Measurements from ENCODE around the gene UQCC3. TPM values are rescaled to one million over a fixed set of nuclear protein-coding genes. Genes with fewer than 3 reads are reported as not detected.
A peak's percentile ranks its signal among the peaks of the same experiment; 100 is the strongest.
"Not testable (repeated sequence)": the region's sequence is repeated elsewhere in the genome, so short reads cannot be mapped to it uniquely, and the experiment has no call there.

The UQCC3 gene
- total RNA-seq, 1 donor from 2014 or later = 8.6 TPM

DNA sequence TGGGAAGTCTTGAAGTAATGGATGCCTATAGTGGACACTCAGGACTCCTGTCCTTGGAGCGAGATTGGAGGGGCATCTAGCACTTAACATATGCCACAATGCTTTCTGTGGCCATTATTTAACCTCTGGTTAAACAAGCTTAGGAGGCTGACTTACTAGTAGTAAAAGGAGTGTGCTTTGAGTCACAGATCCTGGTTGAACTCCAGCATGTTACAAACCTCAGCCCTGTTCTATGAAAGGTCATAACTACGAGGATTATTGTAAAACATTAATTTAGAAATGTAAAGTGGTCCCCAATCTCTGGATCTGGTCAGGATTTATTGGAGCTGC is 1.7 kb downstream of the UQCC3 start:
- DNase-seq = no peak
- H3K36me3 Mint-ChIP-seq (ENCODE audit: low read depth) = peaks cover 59% of the 10 kb centered on the region
- H3K27ac Mint-ChIP-seq = peak overlapping the region; percentile 92
- peaks cover 42% of the 10 kb centered on the region for H3K4me1 Mint-ChIP-seq
- no peaks in the 10 kb centered on the region for H3K9me3 Mint-ChIP-seq
- intact Hi-C loops (cut with micrococcal nuclease) = loop anchor here (2.0 to 10.0 kb wide), 4 partner anchors 36 to 1246 kb away; partner anchors contain the start of genes CPSF7, HNRNPUL2 and TTC9C
- H3K4me3 Mint-ChIP-seq = peak overlapping the region; percentile 88
- no peaks in the 10 kb centered on the region for H3K27me3 Mint-ChIP-seq

- H3K36me3 Mint-ChIP-seq (ENCODE audit: low read depth) = peaks cover 47% of the 10 kb centered on the region
- not testable (repeated sequence) for H3K9me3 Mint-ChIP-seq, DNase-seq, H3K27ac Mint-ChIP-seq, H3K4me3 Mint-ChIP-seq, H3K27me3 Mint-ChIP-seq
- intact Hi-C loops (cut with micrococcal nuclease) = loop anchor here (10.0 kb wide), 1 partner anchor 251 kb away; no protein-coding TSS in a partner anchor
- H3K4me1 Mint-ChIP-seq = peaks cover 37% of the 10 kb centered on the region
Measured at GRCh38 chr11:62675415-62675814, 3.9 kb downstream of the UQCC3 start.

DNA sequence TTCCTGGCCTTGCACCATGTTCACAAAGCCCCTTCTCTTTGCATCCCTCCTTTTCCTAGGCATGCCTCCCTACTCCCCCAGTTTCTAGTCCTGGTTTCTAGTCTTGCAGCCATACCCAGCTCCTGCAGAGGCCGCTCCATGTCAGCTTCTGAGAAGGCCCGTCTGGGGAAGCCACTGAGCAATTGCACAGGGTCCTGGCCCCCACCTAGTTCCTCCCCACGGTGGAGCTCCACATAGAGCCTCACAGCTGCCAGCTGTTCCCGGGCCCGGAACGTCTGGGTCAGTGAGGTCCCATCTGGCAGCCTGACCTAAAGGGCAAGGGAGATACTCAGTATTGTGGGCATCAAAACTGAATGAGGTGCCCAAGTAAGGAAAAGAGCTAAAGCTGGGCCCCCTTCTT is 5.2 kb downstream of the UQCC3 start:
- H3K36me3 Mint-ChIP-seq (ENCODE audit: low read depth) = peaks cover 37% of the 10 kb centered on the region
- H3K27ac Mint-ChIP-seq = no peak overlapping the region

GRCh38 chr11:62677156-62677555 is 5.7 kb downstream of the UQCC3 start:
- H3K27me3 Mint-ChIP-seq = no peaks in the 10 kb centered on the region
- H3K9me3 Mint-ChIP-seq = no peaks in the 10 kb centered on the region
- intact Hi-C loops (cut with micrococcal nuclease) = loop anchor here (10.0 kb wide), 1 partner anchor 252 kb away; no protein-coding TSS in a partner anchor
- no peak for DNase-seq
- H3K27ac Mint-ChIP-seq = peak overlapping the region; percentile 23
- H3K4me3 Mint-ChIP-seq = peak overlapping the region; percentile 85
- H3K4me1 Mint-ChIP-seq = peaks cover 34% of the 10 kb centered on the region
- H3K36me3 Mint-ChIP-seq (ENCODE audit: low read depth) = peaks cover 34% of the 10 kb centered on the region

More for the DNA sequence above, 5.2 kb downstream of the UQCC3 start:
- H3K4me3 Mint-ChIP-seq = peak overlapping the region; percentile 85
- no peaks in the 10 kb centered on the region for H3K27me3 Mint-ChIP-seq
- H3K4me1 Mint-ChIP-seq = peaks cover 35% of the 10 kb centered on the region
- intact Hi-C loops (cut with micrococcal nuclease) = loop anchor here (10.0 kb wide), 1 partner anchor 252 kb away; no protein-coding TSS in a partner anchor
- no peak for DNase-seq
- H3K9me3 Mint-ChIP-seq = no peaks in the 10 kb centered on the region

DNA sequence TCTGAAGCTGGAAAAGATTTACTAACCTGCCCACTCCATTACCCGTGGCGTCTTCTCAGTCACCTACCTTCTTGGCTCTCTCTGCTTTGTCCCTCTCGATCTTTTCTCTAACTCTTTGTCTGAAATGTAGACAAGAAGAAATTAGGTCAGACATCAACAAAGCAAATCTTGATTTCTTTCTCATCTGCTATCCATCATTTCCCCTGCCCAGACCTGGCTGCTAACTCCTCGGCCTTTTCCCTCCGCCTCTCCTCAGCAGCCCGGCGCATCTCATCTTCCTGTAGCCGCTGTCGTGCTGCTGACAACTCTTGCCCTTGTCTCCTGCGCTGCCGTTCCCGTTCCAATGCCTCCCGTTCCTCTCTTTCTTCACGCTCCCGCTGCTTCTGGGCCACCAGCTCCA is 6.2 kb downstream of the UQCC3 start:
- H3K36me3 Mint-ChIP-seq (ENCODE audit: low read depth) = peaks cover 31% of the 10 kb centered on the region
- H3K4me3 Mint-ChIP-seq = peak overlapping the region; percentile 85
- H3K4me1 Mint-ChIP-seq = peaks cover 29% of the 10 kb centered on the region
- intact Hi-C loops (cut with micrococcal nuclease) = loop anchor here (2.0 to 10.0 kb wide), 3 partner anchors 13 to 253 kb away; partner anchors contain the start of genes C11orf98, CSKMT and INTS5
- no peaks in the 10 kb centered on the region for H3K27me3 Mint-ChIP-seq
- peak overlapping the region; percentile 96 for H3K27ac Mint-ChIP-seq
- no peak for DNase-seq
- no peaks in the 10 kb centered on the region for H3K9me3 Mint-ChIP-seq

GRCh38 chr11:62678433-62678769 is 6.9 kb downstream of the UQCC3 start:
- intact Hi-C loops (cut with micrococcal nuclease) = loop anchor here (2.0 to 10.0 kb wide), 3 partner anchors 14 to 254 kb away; partner anchors contain the start of genes C11orf98, CSKMT and INTS5
- peaks cover 29% of the 10 kb centered on the region for H3K36me3 Mint-ChIP-seq (ENCODE audit: low read depth)

GRCh38 chr11:62678770-62679696 is 7.6 kb downstream of the UQCC3 start, which contains the start of gene UBXN1:
UBXN1 (minus strand) TSS chr11:62679073; CDS start chr11:62678923, 150 bp downstream.
- peaks cover 27% of the 10 kb centered on the region for H3K4me1 Mint-ChIP-seq
- peak; percentile 95 for DNase-seq
- H3K4me3 Mint-ChIP-seq = peak within 1 kb of the TSS; percentile 85
- intact Hi-C loops (cut with micrococcal nuclease) = loop anchor here (1.0 to 10.0 kb wide), 5 partner anchors 8 to 254 kb away; partner anchors contain the start of genes C11orf98, CSKMT, INTS5 and UQCC3
- no peaks in the 10 kb centered on the region for H3K9me3 Mint-ChIP-seq
- no peaks in the 10 kb centered on the region for H3K27me3 Mint-ChIP-seq
- peaks cover 26% of the 10 kb centered on the region for H3K36me3 Mint-ChIP-seq (ENCODE audit: low read depth)
- H3K27ac Mint-ChIP-seq = peak within 1 kb of the TSS; percentile 96

More at GRCh38 chr11:62678433-62678769, 6.9 kb downstream of the UQCC3 start:
- peak overlapping the region; percentile 96 for H3K27ac Mint-ChIP-seq
- DNase-seq = no peak
- no peaks in the 10 kb centered on the region for H3K9me3 Mint-ChIP-seq
- H3K27me3 Mint-ChIP-seq = no peaks in the 10 kb centered on the region
- H3K4me3 Mint-ChIP-seq = peak overlapping the region; percentile 85
- H3K4me1 Mint-ChIP-seq = peaks cover 29% of the 10 kb centered on the region

DNA sequence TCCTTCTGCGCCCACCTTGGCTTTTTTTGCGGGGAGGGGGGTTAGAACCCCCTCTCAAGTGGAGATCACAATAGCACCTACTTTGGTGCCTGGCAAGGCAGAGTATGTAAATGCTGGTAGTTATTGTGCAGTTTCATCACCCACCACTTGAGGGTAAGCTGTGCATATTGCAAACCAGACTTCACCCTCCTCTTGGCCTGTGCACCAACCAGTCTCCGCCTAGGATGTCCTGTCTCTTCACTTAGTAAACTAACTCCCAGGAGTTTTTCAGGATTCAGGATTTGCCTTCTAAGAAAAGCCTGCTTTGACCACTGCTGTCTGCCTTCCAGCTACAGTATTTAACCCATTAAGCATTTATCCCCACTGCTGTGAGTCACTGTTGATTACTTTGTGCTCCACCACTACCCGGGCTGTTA is 9.4 kb downstream of the UQCC3 start:
- no peaks in the 10 kb centered on the region for H3K9me3 Mint-ChIP-seq
- peaks cover 21% of the 10 kb centered on the region for H3K36me3 Mint-ChIP-seq (ENCODE audit: low read depth)
- no peaks in the 10 kb centered on the region for H3K27me3 Mint-ChIP-seq
- peak overlapping the region; percentile 61 for H3K27ac Mint-ChIP-seq
- peak; percentile 84 for DNase-seq
- peaks cover 24% of the 10 kb centered on the region for H3K4me1 Mint-ChIP-seq
- intact Hi-C loops (cut with micrococcal nuclease) = no loop called here
- H3K4me3 Mint-ChIP-seq = peak overlapping the region; percentile 44

- peaks cover 2% of the 10 kb centered on the region for H3K27me3 Mint-ChIP-seq
- no peak overlapping the region for H3K4me3 Mint-ChIP-seq
- peaks cover 16% of the 10 kb centered on the region for H3K4me1 Mint-ChIP-seq
- DNase-seq = no peak
- no peaks in the 10 kb centered on the region for H3K9me3 Mint-ChIP-seq
- H3K36me3 Mint-ChIP-seq (ENCODE audit: low read depth) = peaks cover 7% of the 10 kb centered on the region
- H3K27ac Mint-ChIP-seq = no peak overlapping the region
- intact Hi-C loops (cut with micrococcal nuclease) = no loop called here
Measured at GRCh38 chr11:62682518-62682917, 11.0 kb downstream of the UQCC3 start.

GRCh38 chr11:62687508-62688396 is 16.3 kb downstream of the UQCC3 start:
- Mint-ChIP-seq H3K36me3 (ENCODE audit: low read depth) (peaks cover 19% of the 10 kb centered on the region), H3K9me3 (no peaks in the 10 kb centered on the region), H3K4me1 (no peaks in the 10 kb centered on the region), H3K27me3 (peaks cover 9% of the 10 kb centered on the region), H3K27ac (no peak overlapping the region), H3K4me3 (no peak overlapping the region)
- intact Hi-C loops (cut with micrococcal nuclease) = no loop called here
- DNase-seq = no peak

GRCh38 chr11:62688491-62688890 is 17.0 kb downstream of the UQCC3 start:
- Mint-ChIP-seq H3K27me3 (peaks cover 9% of the 10 kb centered on the region), H3K36me3 (ENCODE audit: low read depth) (peaks cover 23% of the 10 kb centered on the region), H3K27ac (no peak overlapping the region), H3K9me3 (no peaks in the 10 kb centered on the region), H3K4me3 (no peak overlapping the region), H3K4me1 (no peaks in the 10 kb centered on the region)
- intact Hi-C loops (cut with micrococcal nuclease) = no loop called here
- DNase-seq = no peak

DNA sequence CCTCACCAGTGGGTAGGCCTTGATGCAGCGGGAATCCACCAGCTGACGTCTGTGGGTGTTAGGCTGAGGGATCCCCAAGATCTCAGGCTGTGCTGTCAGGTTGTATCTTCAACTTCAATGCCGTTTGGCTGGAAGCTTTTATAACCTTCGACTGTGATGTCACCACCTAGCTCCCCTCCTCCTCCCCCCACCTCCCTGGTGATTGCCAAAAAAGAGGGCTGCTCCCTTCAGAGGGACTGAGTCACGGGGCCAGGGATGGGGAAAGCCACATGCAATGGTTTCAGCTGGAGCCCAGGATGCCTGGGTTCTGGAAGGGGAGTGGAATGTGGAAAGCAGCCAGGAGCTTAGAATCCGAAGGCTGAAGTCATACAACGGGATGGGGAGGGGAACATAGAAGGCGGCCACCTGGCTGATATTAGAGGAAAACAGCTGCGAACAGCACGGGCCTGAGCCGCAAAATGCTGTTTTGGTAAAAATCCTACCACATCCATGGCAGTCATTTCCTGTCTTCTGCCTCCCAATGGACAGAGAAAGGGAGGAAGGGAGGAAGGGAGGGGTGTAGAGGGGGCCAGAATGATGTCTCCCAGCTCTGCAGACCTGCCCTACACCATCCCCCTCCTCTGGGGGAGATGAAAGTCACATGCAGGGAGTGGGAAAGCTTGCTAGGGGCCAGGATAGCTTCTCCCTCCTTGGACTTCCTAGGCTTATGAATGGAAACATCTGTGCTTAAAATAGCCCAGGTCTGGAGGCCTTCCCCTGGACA is 18.1 kb downstream of the UQCC3 start, which contains the start of gene LRRN4CL:
LRRN4CL (minus strand) TSS at position 110 of the 763 bp plus-strand sequence. CDS start 1,022 bp downstream, outside the sequence.
- DNase-seq = no peak
- H3K27ac Mint-ChIP-seq = no peak within 1 kb of the TSS

More for the DNA sequence above, 18.1 kb downstream of the UQCC3 start, which contains the start of gene LRRN4CL:
- Mint-ChIP-seq H3K27me3 (peaks cover 9% of the 10 kb centered on the region), H3K9me3 (no peaks in the 10 kb centered on the region), H3K36me3 (ENCODE audit: low read depth) (peaks cover 25% of the 10 kb centered on the region), H3K4me3 (no peak within 1 kb of the TSS), H3K4me1 (peaks cover 2% of the 10 kb centered on the region)
- intact Hi-C loops (cut with micrococcal nuclease) = loop anchor here (5.0 kb wide), 2 partner anchors 97 to 297 kb away; partner anchors contain the start of gene TUT1

Measured in activated CD4-positive, alpha-beta T cell treated with anti-CD3 and anti-CD28 coated beads, Interleukin-2, amount 10 ng/mL, durations not matched to agents 24 days and 14 days (primary cell).